GM18867 (cell line): ENCODE results near the gene ZNF638.
"Not testable (repeated sequence)": the region's sequence is repeated elsewhere in the genome, so short reads cannot be mapped to it uniquely, and the experiment has no call there.

ENCODE experiments used
- ATAC-seq: cut with Tn5 transposase; IDR thresholded peaks from one replicate; pipeline ENCODE4 v1.9.1; 2021; ENCODE audit warnings: mild to moderate bottlenecking, moderate library complexity; ENCODE audit not compliant: unreplicated experiment

Gene ZNF638

GRCh38 chr2:71395471-71395870 is 63.9 kb downstream of the ZNF638 start:
- ATAC-seq = no peak

GRCh38 chr2:71402427-71402826 is 70.8 kb downstream of the ZNF638 start:
- no peak for ATAC-seq

- ATAC-seq = no peak
These were observed 78.0 kb downstream of the ZNF638 start for GRCh38 chr2:71409611-71410010.

GRCh38 chr2:71410696-71411095 is 79.1 kb downstream of the ZNF638 start:
- ATAC-seq = no peak

- ATAC-seq = not testable (repeated sequence)
These were observed 85.3 kb downstream of the ZNF638 start for GRCh38 chr2:71416866-71417265.

- no peak for ATAC-seq
These were observed 86.0 kb downstream of the ZNF638 start for GRCh38 chr2:71417300-71418202.

GRCh38 chr2:71419145-71419544 is 87.6 kb downstream of the ZNF638 start:
- no peak for ATAC-seq

- no peak for ATAC-seq
These were observed 88.4 kb downstream of the ZNF638 start for GRCh38 chr2:71419976-71420375.

GRCh38 chr2:71422786-71423185 is 91.2 kb downstream of the ZNF638 start:
- no peak for ATAC-seq

GRCh38 chr2:71423817-71424420 is 92.3 kb downstream of the ZNF638 start:
- no peak for ATAC-seq

- no peak for ATAC-seq
These were observed 95.1 kb downstream of the ZNF638 start for GRCh38 chr2:71426721-71427120.

GRCh38 chr2:71428472-71429383 is 97.1 kb downstream of the ZNF638 start:
- ATAC-seq = no peak

GRCh38 chr2:71445142-71445541 is 113.6 kb downstream of the ZNF638 start:
- not testable (repeated sequence) for ATAC-seq

GRCh38 chr2:71446505-71446904 is 114.9 kb downstream of the ZNF638 start:
- ATAC-seq = no peak

- ATAC-seq = no peak
These were observed 117.8 kb downstream of the ZNF638 start for GRCh38 chr2:71449343-71449742.

- no peak for ATAC-seq
These were observed 120.1 kb downstream of the ZNF638 start for GRCh38 chr2:71451705-71452104.

GRCh38 chr2:71452565-71452964 is 121.0 kb downstream of the ZNF638 start:
- no peak for ATAC-seq

GRCh38 chr2:71453404-71454220 is 122.0 kb downstream of the ZNF638 start, which contains the start of gene DYSF:
TSS of gene DYSF (plus strand) at chr2:71453561.
- ATAC-seq = no peak

- ATAC-seq = no peak
These were observed 122.8 kb downstream of the ZNF638 start for GRCh38 chr2:71454221-71455010.
